GM20000 (cell line): ENCODE measurements around the gene VSTM2B.

Experiments
- DNase-seq: peaks from one replicate; pipeline ENCODE4 v3.0.0; 2012; ENCODE audit warnings: low spot score
- TF ChIP-seq, protein P1 (sequence below): IDR thresholded peaks from 2 replicates; pipeline ENCODE4 v1.5.1; 2012; ENCODE audit warnings: mild to moderate bottlenecking, control low read depth; ENCODE audit errors: extremely low read depth, missing control alignments

VSTM2B gene

DNA sequence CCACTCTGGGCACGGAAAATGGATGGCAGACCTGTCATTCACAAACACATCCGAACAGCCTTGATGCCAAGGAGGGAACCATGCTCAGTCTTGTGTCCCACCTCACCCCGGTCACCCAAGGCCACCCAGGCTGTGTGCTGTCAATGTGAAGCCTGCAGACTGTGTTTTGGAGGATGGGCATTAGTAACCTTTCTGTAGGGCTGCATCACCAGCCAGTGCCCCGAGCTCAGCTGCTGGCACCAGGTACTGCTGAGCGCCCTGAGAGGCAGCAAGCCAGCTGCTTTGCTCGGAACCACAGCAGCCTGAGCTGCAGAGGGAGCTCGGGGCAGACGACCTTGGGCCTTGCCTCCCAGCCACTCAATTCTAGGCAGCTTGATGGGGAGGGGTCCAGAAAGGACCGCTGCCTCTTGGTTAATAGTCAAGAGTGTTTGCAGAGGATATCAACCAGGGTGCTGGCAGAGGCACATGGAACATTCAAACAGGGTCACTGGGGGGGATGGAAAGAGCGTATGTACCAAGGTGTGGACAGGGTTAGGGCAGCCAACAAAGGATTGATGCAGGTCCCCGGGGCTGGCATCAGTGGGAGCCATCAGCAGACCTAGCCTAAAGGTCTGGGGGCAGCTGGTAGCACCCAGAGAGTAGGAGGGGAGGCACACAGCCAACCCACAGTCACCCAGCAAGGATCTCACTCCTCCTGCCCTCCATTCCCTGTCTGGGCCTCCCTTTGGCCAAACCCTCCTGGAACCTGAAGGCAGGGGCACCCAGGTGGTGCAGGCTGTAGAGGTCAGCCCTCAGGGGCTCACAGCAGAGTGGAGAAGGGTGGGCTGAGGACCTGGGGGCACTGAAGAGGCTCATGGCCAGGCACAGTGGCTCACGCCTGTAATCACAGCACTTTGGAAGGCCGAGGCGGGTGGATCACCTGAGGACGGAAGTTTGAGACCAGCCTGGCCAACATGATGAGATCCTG, 8.1 kb downstream of the VSTM2B start:
- TF ChIP-seq, protein P1, sequence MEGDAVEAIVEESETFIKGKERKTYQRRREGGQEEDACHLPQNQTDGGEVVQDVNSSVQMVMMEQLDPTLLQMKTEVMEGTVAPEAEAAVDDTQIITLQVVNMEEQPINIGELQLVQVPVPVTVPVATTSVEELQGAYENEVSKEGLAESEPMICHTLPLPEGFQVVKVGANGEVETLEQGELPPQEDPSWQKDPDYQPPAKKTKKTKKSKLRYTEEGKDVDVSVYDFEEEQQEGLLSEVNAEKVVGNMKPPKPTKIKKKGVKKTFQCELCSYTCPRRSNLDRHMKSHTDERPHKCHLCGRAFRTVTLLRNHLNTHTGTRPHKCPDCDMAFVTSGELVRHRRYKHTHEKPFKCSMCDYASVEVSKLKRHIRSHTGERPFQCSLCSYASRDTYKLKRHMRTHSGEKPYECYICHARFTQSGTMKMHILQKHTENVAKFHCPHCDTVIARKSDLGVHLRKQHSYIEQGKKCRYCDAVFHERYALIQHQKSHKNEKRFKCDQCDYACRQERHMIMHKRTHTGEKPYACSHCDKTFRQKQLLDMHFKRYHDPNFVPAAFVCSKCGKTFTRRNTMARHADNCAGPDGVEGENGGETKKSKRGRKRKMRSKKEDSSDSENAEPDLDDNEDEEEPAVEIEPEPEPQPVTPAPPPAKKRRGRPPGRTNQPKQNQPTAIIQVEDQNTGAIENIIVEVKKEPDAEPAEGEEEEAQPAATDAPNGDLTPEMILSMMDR: no peak
- DNase-seq: no peak

DNA sequence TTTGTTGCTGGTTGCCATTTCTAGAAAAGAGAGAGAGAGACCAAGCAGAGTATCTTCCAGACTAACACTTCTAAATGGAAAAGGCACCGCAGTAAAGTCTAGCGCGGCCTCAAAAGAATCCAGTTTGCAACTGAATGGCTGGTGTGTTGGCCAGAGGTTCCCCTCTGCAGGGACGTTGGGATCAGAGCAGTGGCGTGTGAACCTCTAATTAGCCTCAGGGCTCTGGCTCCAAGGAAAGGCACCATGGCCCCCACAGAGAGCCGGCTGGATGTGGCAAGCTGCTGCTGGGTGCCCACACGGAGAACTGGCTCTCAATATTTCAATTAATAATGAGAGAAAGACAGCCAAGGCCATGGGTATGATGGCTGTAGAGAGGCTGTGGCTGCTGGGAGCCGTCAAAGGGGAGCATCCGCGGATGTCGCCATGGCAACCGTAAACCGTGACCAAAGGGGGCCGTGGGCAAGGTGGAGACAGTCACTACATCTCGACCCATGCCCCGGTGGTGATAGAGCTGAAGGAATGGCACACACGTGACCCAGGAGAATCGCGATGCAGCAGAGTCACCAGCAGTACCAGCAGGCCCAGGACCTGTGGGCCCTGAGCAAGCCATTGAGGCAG, 9.5 kb downstream of the VSTM2B start:
- TF ChIP-seq, protein P1: no peak
- DNase-seq: no peak

DNA sequence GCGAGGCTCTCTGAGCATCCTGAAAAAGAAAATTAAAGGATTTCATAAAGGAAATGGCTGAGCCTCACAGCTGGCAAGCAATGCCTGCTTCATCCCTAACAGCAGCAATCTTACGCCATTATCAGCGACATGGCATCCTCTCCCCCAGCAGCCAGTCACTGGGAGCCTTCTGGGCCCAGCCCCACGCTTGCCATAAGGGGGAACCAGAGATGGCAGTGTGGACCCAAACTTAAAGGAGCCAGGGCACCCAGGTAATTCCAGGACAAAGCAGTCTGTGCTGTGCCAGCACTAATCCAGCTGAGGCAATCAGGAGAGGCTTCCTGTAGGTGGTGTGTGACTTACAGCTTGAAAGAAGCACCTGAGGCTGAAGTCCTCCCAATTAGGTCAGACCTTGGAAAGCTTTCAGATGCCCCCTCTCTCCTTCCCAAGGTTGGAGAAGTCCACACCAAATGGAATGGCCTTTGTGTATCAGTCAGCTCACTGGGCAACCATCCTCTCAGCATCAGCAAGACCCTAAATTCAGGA, 10.3 kb downstream of the VSTM2B start:
- TF ChIP-seq, protein P1: no peak
- no peak for DNase-seq

DNA sequence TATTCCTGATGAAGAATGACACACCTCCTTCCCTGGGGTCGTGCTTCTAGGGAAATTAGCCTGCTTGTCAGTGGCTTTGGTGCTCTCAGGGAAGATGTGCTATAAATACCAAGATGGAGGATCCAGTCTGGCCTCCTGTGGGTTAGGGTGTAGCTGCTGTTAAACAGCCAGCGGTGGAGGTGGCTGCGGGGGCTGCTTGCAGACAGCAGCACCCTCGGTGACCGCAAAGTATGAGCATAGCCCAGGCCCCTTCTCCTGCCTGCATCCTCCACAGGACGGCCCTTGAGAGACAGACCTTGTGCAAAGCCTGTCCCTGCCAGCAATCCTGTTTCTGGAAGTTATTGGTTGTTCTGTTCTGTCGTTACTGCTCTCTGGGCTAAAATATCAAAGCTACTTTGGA, 11.4 kb downstream of the VSTM2B start:
- no peak for DNase-seq
- TF ChIP-seq, protein P1: no peak

DNA sequence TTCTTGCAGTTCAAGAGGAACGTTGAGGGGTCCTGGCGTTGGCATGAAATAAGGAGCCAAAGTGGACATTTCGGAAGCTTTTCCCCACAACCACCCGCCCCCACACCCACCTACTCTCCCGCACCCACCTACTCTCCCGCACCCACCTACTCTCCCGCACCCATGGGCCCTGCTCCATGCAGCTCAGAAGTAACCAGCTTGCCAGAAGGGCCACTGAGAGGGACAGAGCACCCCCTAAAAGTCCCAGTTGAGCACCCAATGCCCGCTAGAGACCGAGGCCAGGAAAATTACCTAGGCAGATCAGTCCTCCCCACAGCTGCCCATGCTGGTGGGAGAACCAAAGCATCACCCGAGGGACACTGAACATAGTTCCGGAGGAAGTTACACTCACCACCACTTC, 11.8 kb downstream of the VSTM2B start:
- TF ChIP-seq, protein P1: no peak
- no peak for DNase-seq

DNA sequence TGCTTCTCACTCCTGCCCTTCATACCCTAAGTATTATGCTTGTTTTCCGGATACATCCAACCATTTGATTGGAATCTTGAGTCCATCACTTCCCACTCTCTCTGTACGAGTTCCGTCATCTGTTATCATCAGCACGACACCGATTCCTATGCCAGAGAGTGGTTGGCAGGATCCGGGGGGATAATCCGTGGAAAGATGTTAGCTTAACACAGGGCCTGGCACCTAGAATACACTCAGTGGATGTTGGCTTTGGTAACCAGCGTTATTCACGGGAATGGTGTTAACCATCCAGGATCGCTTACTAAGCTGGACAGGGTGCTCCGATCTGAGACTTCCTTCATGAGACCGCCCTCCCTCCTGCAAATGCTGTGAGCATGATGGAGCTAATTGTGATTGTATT, 12.4 kb downstream of the VSTM2B start:
- no peak for DNase-seq
- TF ChIP-seq, protein P1: no peak

DNA sequence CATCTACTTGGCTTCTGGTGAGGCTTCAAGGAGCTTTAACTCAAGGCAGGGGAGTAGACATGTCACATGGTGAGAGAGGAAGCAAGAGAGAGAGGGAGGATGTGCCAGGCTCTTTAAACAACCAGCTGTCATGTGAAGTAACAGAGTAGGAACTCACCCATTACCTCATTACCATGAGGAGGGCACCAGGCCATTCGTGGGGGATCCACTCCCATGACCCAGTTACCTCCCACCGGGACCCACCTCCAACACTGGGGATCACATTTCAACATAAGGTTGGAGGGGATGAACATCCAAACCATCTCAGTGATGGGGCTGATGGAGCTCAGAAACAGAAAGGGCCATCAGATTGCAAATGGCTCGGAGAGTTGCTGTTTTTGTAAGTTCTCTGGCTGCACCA, 12.9 kb downstream of the VSTM2B start:
- DNase-seq: no peak
- TF ChIP-seq, protein P1: no peak
